ENCODE measurements around the gene ORC3.
"Not testable (repeated sequence)": the region's sequence is repeated elsewhere in the genome, so short reads cannot be mapped to it uniquely, and the experiment has no call there.

Gene ORC3

GRCh38 chr6:87699576-87699975, 109.6 kb downstream of the ORC3 start:
- no peak for DNase-seq

GRCh38 chr6:87700397-87701343, 110.7 kb downstream of the ORC3 start:
- DNase-seq = peak; percentile 49

GRCh38 chr6:87701344-87701675, 111.4 kb downstream of the ORC3 start:
- peak; percentile 39 for DNase-seq

- DNase-seq = peak; percentile 96
These were observed 112.0 kb downstream of the ORC3 start, which contains the start of gene AKIRIN2 for GRCh38 chr6:87701676-87702588. TSS of gene AKIRIN2 (minus strand) at chr6:87702233. CDS start at chr6:87701684, 549 bp downstream.

- DNase-seq = no peak
These were observed 112.6 kb downstream of the ORC3 start for GRCh38 chr6:87702589-87702945.

- not testable (repeated sequence) for DNase-seq
These were observed 113.1 kb downstream of the ORC3 start for GRCh38 chr6:87703039-87703438.

- DNase-seq = peak; percentile 63
These were observed 115.2 kb downstream of the ORC3 start for GRCh38 chr6:87705070-87705691.

GRCh38 chr6:87706187-87706966, 116.4 kb downstream of the ORC3 start:
- no peak for DNase-seq

GRCh38 chr6:87708581-87709427, 118.9 kb downstream of the ORC3 start:
- DNase-seq = not testable (repeated sequence)

- no peak for DNase-seq
These were observed 120.2 kb downstream of the ORC3 start for GRCh38 chr6:87710090-87710489.

- not testable (repeated sequence) for DNase-seq
These were observed 122.8 kb downstream of the ORC3 start for GRCh38 chr6:87712713-87713112.

- DNase-seq = no peak
These were observed 124.3 kb downstream of the ORC3 start for GRCh38 chr6:87714093-87714842.

Measured in stimulated activated CD4-positive, alpha-beta T cell treated with anti-CD3 and anti-CD28 coated beads, Interleukin-15, amount 100 ng/mL, for 24 hours (primary cell).